Kidney epithelial cell (primary cell): ENCODE data around the gene CEP89. TPM values are rescaled to one million over a fixed set of nuclear protein-coding genes. Genes with fewer than 3 reads are reported as not detected.

Experiments
- DNase-seq: peaks from one replicate; pipeline ENCODE4 v3.0.0-alpha.2; 2010; ENCODE audit warnings: low read depth
- H3K27me3 ChIP-seq: 2 replicates; pipeline ENCODE4 v1.6.0; 2011; ENCODE audit warnings: low read length; ENCODE audit not compliant: control insufficient read depth, insufficient read depth
- H3K36me3 ChIP-seq: 2 replicates; pipeline ENCODE4 v1.5.1; 2011; ENCODE audit warnings: low read length; ENCODE audit not compliant: control insufficient read depth, insufficient read depth
- H3K4me3 ChIP-seq: 2 replicates; pipeline ENCODE4 v1.5.1; 2011; ENCODE audit warnings: low read depth, mild to moderate bottlenecking, control low read depth, low read length
- CTCF ChIP-seq: IDR thresholded peaks from 2 replicates; pipeline ENCODE4 v1.5.1; 2011; ENCODE audit warnings: mild to moderate bottlenecking, moderate library complexity, low read length, control low read depth, inconsistent platforms; ENCODE audit not compliant: insufficient read depth, poor library complexity, severe bottlenecking
- total RNA-seq: library from RNA; depleted of rRNA; stranded (reverse); fragments of >200 nt; gene quantifications from 2 replicates; pipeline ENCODE4 v1.2.3, GENCODE V29; 2015

CEP89 gene
- total RNA-seq, 1 donor from 2014 or later = 29.9 TPM

- no peaks in the 10 kb centered on the region for H3K27me3 ChIP-seq
- no peak overlapping the region for H3K4me3 ChIP-seq
- H3K36me3 ChIP-seq = no peaks in the 10 kb centered on the region
- DNase-seq = no peak
- TF ChIP-seq CTCF = no peak
Observed at GRCh38 chr19:32921624-32922023, 50.1 kb downstream of the CEP89 start.

GRCh38 chr19:32919365-32919764, 52.4 kb downstream of the CEP89 start:
- no peak for DNase-seq
- TF ChIP-seq CTCF = no peak
- Histone ChIP-seq H3K27me3 (no peaks in the 10 kb centered on the region), H3K4me3 (no peak overlapping the region), H3K36me3 (no peaks in the 10 kb centered on the region)

- TF ChIP-seq CTCF = no peak
- Histone ChIP-seq H3K27me3 (no peaks in the 10 kb centered on the region), H3K36me3 (no peaks in the 10 kb centered on the region), H3K4me3 (no peak overlapping the region)
- DNase-seq = no peak
Observed at GRCh38 chr19:32917616-32917996, 54.2 kb downstream of the CEP89 start.

- Histone ChIP-seq H3K27me3 (no peaks in the 10 kb centered on the region), H3K4me3 (no peak overlapping the region), H3K36me3 (no peaks in the 10 kb centered on the region)
- TF ChIP-seq CTCF = no peak
- no peak for DNase-seq
Observed at GRCh38 chr19:32916969-32917615, 54.7 kb downstream of the CEP89 start.

GRCh38 chr19:32914879-32915660, 56.7 kb downstream of the CEP89 start:
- Histone ChIP-seq H3K27me3 (no peaks in the 10 kb centered on the region), H3K4me3 (no peak overlapping the region), H3K36me3 (no peaks in the 10 kb centered on the region)
- no peak for TF ChIP-seq CTCF
- DNase-seq = no peak
